GM12878 (cell line): ENCODE results near the gene SLC43A1. TPM values are rescaled to one million over a fixed set of nuclear protein-coding genes. Genes with fewer than 3 reads are reported as not detected.
A peak's percentile ranks its signal among the peaks of the same experiment; 100 is the strongest.

ENCODE experiments used
- CHD1 ChIP-seq: IDR thresholded peaks from 2 replicates; pipeline ENCODE4 v1.6.1; 2012; ENCODE audit warnings: low read depth, low read length, improper control_type of control experiment
- HDGF ChIP-seq: fragments of 450-650 bp; IDR thresholded peaks from 2 replicates; pipeline ENCODE4 v1.6.1; 2016; ENCODE audit warnings: antibody characterized with exemption
- NFXL1 ChIP-seq: fragments of 450-650 bp; IDR thresholded peaks from 2 replicates; pipeline ENCODE4 v1.6.1; 2017; ENCODE audit warnings: antibody characterized with exemption, mild to moderate bottlenecking, borderline replicate concordance
- NR2C1 ChIP-seq: fragments of 450-650 bp; IDR thresholded peaks from 2 replicates; pipeline ENCODE4 v1.6.1; 2017; ENCODE audit warnings: antibody characterized with exemption, mild to moderate bottlenecking, moderate library complexity
- SMARCA5 ChIP-seq: fragments of 450-650 bp; IDR thresholded peaks from 2 replicates; pipeline ENCODE4 v1.6.1; 2017; ENCODE audit warnings: mild to moderate bottlenecking
- SREBF1 ChIP-seq: IDR thresholded peaks from 2 replicates; pipeline ENCODE4 v1.6.1; 2012; ENCODE audit warnings: mild to moderate bottlenecking, low read length
- TARDBP ChIP-seq: IDR thresholded peaks from 2 replicates; pipeline ENCODE4 v1.6.1; 2016; ENCODE audit warnings: borderline replicate concordance
- ZNF24 ChIP-seq: fragments of 450-650 bp; IDR thresholded peaks from 2 replicates; pipeline ENCODE4 v1.6.1; 2017; ENCODE audit warnings: antibody characterized with exemption, mild to moderate bottlenecking
- ZSCAN29 ChIP-seq: fragments of 450-650 bp; IDR thresholded peaks from 2 replicates; pipeline ENCODE4 v1.6.1; 2017; ENCODE audit warnings: mild to moderate bottlenecking, moderate library complexity
- polyA plus RNA-seq, 11 experiments: library from polyadenylated mRNA; depleted of rRNA in 4 of 11; unstranded in 6 of 11; stranded (reverse) in 5 of 11; fragments of >200 nt; fragmentation: Nextera tagmentation in 4 of 11; fragmentation: Illumina TruSeq in 1 of 11; extraction: Ambion mirVana in 4 of 11; extraction: Trizol in 1 of 11; gene quantifications; 1 replicate in 1 of 11; 2 replicates in 10 of 11; pipeline versions ENCODE4 v1.2.1 to v1.2.3, GENCODE V29; 2011 to 2016; ENCODE audit warnings: inconsistent platforms in 2 of 11, missing spikeins in 2 of 11, low read depth in 1 of 11
- total RNA-seq, 4 experiments: library from RNA; depleted of rRNA in 3 of 4; stranded (reverse); fragments of >200 nt in 3 of 4; fragmentation: Illumina TruSeq in 1 of 4; extraction: Trizol in 1 of 4; gene quantifications; 2 replicates each; pipeline versions ENCODE4 v1.2.1 to v1.2.3, GENCODE V29; 2013 to 2021
- TF ChIP-seq, protein P1 (sequence below): fragments of 450-650 bp; IDR thresholded peaks from 2 replicates; pipeline ENCODE4 v1.6.1; 2018; ENCODE audit warnings: borderline replicate concordance, mild to moderate bottlenecking; ENCODE audit not compliant: partially characterized antibody
- TF ChIP-seq, protein P2 (sequence below): fragments of 450-650 bp; IDR thresholded peaks from 2 replicates; pipeline ENCODE4 v1.6.1; 2016; ENCODE audit warnings: mild to moderate bottlenecking, moderate library complexity, borderline replicate concordance
- TF ChIP-seq, protein P3 (sequence below): IDR thresholded peaks from 2 replicates; pipeline ENCODE4 v1.6.1; 2012; ENCODE audit warnings: low read length, inconsistent platforms
- TF ChIP-seq, protein P4 (sequence below): IDR thresholded peaks from 2 replicates; pipeline ENCODE4 v1.6.1; 2012; ENCODE audit warnings: low read depth, low read length, improper control_type of control experiment
- TF ChIP-seq, protein P5 (sequence below): fragments of 450-650 bp; IDR thresholded peaks from 2 replicates; pipeline ENCODE4 v1.6.1; 2017; ENCODE audit warnings: mild to moderate bottlenecking

Gene SLC43A1
- total and polyA plus RNA-seq, 10 of the 15 experiments (the other 5 are each of a cell fraction or from before 2014, with no cell fraction given): 1.0 to 17.8 (median 12.6) TPM

DNA sequence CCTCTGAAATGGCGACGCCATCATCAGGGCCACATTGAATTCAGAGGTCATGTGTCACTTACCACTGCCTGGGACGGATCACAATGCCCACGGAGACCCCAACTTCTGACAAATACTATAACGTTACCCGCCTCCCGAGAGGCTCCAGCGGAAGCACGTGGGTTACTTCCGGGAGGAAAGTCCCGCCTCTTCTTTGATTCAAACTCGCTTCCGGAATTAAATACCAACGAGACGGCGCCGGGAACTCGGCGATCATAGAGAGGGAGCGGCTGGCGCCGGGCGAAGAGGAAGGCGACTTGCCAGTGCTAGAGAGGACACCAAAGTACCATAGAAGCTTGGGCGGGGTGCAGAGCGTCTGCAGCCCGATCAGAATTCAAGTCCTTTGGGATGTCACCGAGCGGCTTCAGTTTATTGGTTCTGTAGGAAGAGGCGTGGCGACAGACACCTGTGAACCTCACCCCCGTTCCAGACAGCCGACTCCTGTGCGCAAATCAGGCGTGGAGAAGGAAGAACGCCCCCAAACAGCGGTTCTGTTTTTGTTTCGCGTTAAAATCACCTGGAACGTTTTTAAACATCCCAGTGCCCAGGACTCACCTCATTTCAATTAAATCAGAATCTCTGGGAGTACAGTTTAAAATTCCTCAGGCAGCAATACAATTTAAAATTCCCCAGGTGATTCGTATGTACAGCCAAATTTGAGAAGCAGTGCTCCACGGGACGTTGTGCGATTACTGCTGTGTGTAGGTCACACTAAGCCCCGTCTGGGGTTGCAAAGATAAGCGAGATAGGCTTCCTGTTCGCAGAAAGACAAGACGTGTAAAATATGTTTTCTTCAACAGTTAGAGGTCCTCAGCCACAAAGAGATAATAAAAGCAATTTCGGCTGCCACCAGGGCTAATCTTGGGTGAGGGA lies 15.3 kb upstream of the SLC43A1 start, which contains the start of gene TIMM10 (continued):
- TF ChIP-seq, protein P1, sequence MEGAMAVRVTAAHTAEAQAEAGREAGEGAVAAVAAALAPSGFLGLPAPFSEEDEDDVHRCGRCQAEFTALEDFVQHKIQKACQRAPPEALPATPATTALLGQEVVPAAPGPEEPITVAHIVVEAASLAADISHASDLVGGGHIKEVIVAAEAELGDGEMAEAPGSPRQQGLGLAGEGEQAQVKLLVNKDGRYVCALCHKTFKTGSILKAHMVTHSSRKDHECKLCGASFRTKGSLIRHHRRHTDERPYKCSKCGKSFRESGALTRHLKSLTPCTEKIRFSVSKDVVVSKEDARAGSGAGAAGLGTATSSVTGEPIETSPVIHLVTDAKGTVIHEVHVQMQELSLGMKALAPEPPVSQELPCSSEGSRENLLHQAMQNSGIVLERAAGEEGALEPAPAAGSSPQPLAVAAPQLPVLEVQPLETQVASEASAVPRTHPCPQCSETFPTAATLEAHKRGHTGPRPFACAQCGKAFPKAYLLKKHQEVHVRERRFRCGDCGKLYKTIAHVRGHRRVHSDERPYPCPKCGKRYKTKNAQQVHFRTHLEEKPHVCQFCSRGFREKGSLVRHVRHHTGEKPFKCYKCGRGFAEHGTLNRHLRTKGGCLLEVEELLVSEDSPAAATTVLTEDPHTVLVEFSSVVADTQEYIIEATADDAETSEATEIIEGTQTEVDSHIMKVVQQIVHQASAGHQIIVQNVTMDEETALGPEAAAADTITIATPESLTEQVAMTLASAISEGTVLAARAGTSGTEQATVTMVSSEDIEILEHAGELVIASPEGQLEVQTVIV: peak; percentile 27
- TF ChIP-seq NFXL1 (no peak), ZSCAN29 (no peak), SREBF1 (no peak), ZNF24 (0 out of 2 replicates have a peak, but pooled peaks have one; percentile 37), TARDBP (no peak), SMARCA5 (no peak), HDGF (peak; percentile 83; the same call in 1 of the 2 replicates), CHD1 (no peak), NR2C1 (peak; percentile 86)
- TF ChIP-seq, protein P2, sequence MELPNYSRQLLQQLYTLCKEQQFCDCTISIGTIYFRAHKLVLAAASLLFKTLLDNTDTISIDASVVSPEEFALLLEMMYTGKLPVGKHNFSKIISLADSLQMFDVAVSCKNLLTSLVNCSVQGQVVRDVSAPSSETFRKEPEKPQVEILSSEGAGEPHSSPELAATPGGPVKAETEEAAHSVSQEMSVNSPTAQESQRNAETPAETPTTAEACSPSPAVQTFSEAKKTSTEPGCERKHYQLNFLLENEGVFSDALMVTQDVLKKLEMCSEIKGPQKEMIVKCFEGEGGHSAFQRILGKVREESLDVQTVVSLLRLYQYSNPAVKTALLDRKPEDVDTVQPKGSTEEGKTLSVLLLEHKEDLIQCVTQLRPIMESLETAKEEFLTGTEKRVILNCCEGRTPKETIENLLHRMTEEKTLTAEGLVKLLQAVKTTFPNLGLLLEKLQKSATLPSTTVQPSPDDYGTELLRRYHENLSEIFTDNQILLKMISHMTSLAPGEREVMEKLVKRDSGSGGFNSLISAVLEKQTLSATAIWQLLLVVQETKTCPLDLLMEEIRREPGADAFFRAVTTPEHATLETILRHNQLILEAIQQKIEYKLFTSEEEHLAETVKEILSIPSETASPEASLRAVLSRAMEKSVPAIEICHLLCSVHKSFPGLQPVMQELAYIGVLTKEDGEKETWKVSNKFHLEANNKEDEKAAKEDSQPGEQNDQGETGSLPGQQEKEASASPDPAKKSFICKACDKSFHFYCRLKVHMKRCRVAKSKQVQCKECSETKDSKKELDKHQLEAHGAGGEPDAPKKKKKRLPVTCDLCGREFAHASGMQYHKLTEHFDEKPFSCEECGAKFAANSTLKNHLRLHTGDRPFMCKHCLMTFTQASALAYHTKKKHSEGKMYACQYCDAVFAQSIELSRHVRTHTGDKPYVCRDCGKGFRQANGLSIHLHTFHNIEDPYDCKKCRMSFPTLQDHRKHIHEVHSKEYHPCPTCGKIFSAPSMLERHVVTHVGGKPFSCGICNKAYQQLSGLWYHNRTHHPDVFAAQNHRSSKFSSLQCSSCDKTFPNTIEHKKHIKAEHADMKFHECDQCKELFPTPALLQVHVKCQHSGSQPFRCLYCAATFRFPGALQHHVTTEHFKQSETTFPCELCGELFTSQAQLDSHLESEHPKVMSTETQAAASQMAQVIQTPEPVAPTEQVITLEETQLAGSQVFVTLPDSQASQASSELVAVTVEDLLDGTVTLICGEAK: peak; percentile 93
- TF ChIP-seq, protein P3, sequence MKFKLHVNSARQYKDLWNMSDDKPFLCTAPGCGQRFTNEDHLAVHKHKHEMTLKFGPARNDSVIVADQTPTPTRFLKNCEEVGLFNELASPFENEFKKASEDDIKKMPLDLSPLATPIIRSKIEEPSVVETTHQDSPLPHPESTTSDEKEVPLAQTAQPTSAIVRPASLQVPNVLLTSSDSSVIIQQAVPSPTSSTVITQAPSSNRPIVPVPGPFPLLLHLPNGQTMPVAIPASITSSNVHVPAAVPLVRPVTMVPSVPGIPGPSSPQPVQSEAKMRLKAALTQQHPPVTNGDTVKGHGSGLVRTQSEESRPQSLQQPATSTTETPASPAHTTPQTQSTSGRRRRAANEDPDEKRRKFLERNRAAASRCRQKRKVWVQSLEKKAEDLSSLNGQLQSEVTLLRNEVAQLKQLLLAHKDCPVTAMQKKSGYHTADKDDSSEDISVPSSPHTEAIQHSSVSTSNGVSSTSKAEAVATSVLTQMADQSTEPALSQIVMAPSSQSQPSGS: peak; percentile 42
- TF ChIP-seq, protein P4, sequence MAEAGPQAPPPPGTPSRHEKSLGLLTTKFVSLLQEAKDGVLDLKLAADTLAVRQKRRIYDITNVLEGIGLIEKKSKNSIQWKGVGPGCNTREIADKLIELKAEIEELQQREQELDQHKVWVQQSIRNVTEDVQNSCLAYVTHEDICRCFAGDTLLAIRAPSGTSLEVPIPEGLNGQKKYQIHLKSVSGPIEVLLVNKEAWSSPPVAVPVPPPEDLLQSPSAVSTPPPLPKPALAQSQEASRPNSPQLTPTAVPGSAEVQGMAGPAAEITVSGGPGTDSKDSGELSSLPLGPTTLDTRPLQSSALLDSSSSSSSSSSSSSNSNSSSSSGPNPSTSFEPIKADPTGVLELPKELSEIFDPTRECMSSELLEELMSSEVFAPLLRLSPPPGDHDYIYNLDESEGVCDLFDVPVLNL: peak; percentile 71; the same call in 1 of the 2 replicates
- TF ChIP-seq, protein P5, sequence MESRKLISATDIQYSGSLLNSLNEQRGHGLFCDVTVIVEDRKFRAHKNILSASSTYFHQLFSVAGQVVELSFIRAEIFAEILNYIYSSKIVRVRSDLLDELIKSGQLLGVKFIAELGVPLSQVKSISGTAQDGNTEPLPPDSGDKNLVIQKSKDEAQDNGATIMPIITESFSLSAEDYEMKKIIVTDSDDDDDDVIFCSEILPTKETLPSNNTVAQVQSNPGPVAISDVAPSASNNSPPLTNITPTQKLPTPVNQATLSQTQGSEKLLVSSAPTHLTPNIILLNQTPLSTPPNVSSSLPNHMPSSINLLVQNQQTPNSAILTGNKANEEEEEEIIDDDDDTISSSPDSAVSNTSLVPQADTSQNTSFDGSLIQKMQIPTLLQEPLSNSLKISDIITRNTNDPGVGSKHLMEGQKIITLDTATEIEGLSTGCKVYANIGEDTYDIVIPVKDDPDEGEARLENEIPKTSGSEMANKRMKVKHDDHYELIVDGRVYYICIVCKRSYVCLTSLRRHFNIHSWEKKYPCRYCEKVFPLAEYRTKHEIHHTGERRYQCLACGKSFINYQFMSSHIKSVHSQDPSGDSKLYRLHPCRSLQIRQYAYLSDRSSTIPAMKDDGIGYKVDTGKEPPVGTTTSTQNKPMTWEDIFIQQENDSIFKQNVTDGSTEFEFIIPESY: 0 out of 2 replicates have a peak, but pooled peaks have one; percentile 11
